T-cell (primary cell): ENCODE data around the gene TLR6. TPM values are rescaled to one million over a fixed set of nuclear protein-coding genes. Genes with fewer than 3 reads are reported as not detected.

Experiments
- ATAC-seq, 4 experiments: fragments of 200-7000 bp in 3 of 4; fragments of 150-1000 bp in 1 of 4; cut with Tn5 transposase; replicated peaks in 1 of 4; 1 replicate in 3 of 4; 2 replicates in 1 of 4; pipeline ENCODE4 v1.10.0; 2021; ENCODE audit warnings: moderate library complexity in 3 of 4, mild to moderate bottlenecking in 2 of 4, moderate number of reproducible peaks in 1 of 4
- CTCF ChIA-PET, 2 donors: fragments of 300-600 bp; sonication (Branson Sonifier 250); formaldehyde crosslinking; loops; one replicate each; lab custom pipeline; 2022; ENCODE audit warnings: antibody characterized with exemption in 2 of 2; lab: Charles Lee
- POLR2A ChIA-PET, 2 donors: fragments of 300-600 bp; sonication (Branson Sonifier 250); formaldehyde crosslinking; loops; one replicate each; lab custom pipeline; 2022; ENCODE audit warnings: antibody characterized with exemption in 2 of 2; lab: Charles Lee
- DNase-seq, 35 experiments: peaks; one replicate each; pipeline versions ENCODE4 v3.0.0 to v3.0.0-alpha.2; 2013 to 2023
- H3K27ac ChIP-seq: one replicate; pipeline ENCODE4 v1.5.1; 2013; ENCODE audit warnings: low read length
- H3K27me3 ChIP-seq, 2 experiments: replicated peaks in 1 of 2; 1 replicate in 1 of 2; 2 replicates in 1 of 2; pipeline versions ENCODE4 v1.6.1 to v1.7.0; 2013; ENCODE audit warnings: low read length in 1 of 2, mixed read lengths in 1 of 2; ENCODE audit not compliant: control insufficient read depth in 2 of 2, insufficient read depth in 2 of 2; ENCODE audit errors: extremely low read depth in 1 of 2
- H3K36me3 ChIP-seq, 2 donors: 1 replicate in 1 of 2; 2 replicates in 1 of 2; pipeline versions ENCODE4 v1.6.1 to v1.7.0; 2013; ENCODE audit warnings: low read length in 1 of 2; ENCODE audit not compliant: control insufficient read depth in 2 of 2, insufficient read depth in 1 of 2; ENCODE audit errors: extremely low read depth in 1 of 2
- H3K4me1 ChIP-seq, 2 experiments: 1 replicate in 1 of 2; 2 replicates in 1 of 2; pipeline versions ENCODE4 v1.6.1 to v1.7.0; 2013; ENCODE audit warnings: low read length in 2 of 2, mixed read lengths in 1 of 2; ENCODE audit not compliant: insufficient read depth in 2 of 2, control insufficient read depth in 1 of 2; ENCODE audit errors: extremely low read depth in 1 of 2
- H3K4me3 ChIP-seq, 2 donors: 1 replicate in 1 of 2; 2 replicates in 1 of 2; pipeline versions ENCODE4 v1.5.1 to v1.7.0; 2013; ENCODE audit warnings: mild to moderate bottlenecking in 2 of 2, low read length in 1 of 2, moderate library complexity in 1 of 2; ENCODE audit not compliant: control insufficient read depth in 1 of 2; ENCODE audit errors: extremely low read depth in 1 of 2
- H3K9me3 ChIP-seq: 2 replicates; pipeline ENCODE4 v1.7.0; 2013
- H3K27ac Mint-ChIP-seq, 2 donors: one replicate each; pipeline ENCODE4 v1.8.0; 2020 to 2021; ENCODE audit warnings: mild to moderate bottlenecking in 2 of 2, mixed read lengths in 2 of 2
- H3K27me3 Mint-ChIP-seq, 2 donors: one replicate each; pipeline ENCODE4 v1.8.0; 2021 to 2022; ENCODE audit warnings: mixed read lengths in 2 of 2
- H3K36me3 Mint-ChIP-seq: one replicate; pipeline ENCODE4 v1.8.0; 2021; ENCODE audit warnings: mixed read lengths
- H3K4me1 Mint-ChIP-seq, 3 donors: one replicate each; pipeline ENCODE4 v1.8.0; 2020 to 2022; ENCODE audit warnings: mixed read lengths in 3 of 3, mild to moderate bottlenecking in 1 of 3
- H3K4me3 Mint-ChIP-seq, 3 donors: one replicate each; pipeline ENCODE4 v1.8.0; 2020 to 2022; ENCODE audit warnings: mild to moderate bottlenecking in 3 of 3, mixed read lengths in 3 of 3, moderate library complexity in 3 of 3
- H3K9me3 Mint-ChIP-seq, 3 donors: one replicate each; pipeline ENCODE4 v1.8.0; 2020 to 2022; ENCODE audit warnings: mixed read lengths in 3 of 3
- WGBS: methylation state at CpG from one replicate; pipeline ENCODE4 v1.1.5; 2013; ENCODE audit warnings: missing lambda C conversion rate; ENCODE audit not compliant: insufficient coverage; 5-methylcytosine and 5-hydroxymethylcytosine counted together
- total RNA-seq, 35 experiments: library from RNA in 6 of 35; stranded (reverse) in 6 of 35; fragments of 120-200 nt in 1 of 35; gene quantifications; one replicate each; pipeline versions ENCODE4 v1.2.1 to v1.2.4 and lab custom pipeline; 2013 to 2026

The TLR6 gene
- total RNA-seq, 5 donors from 2014 or later (not counting 1 experiment from before 2014, with no cell fraction given) = 2.3 to 7.7 (median 3.2) TPM

- no peaks in the 10 kb centered on the region for H3K9me3 Mint-ChIP-seq
- ATAC-seq = peak in 1 of 4 experiments; percentile 12
- Histone ChIP-seq H3K4me3 (no peak overlapping the region), H3K36me3 (no peaks in the 10 kb centered on the region), H3K27me3 (no peaks in the 10 kb centered on the region), H3K9me3 (no peaks in the 10 kb centered on the region), H3K27ac (no peak overlapping the region), H3K4me1 (no peaks in the 10 kb centered on the region)
- H3K27me3 Mint-ChIP-seq = peaks cover 0 to 2% of the 10 kb centered on the region in 2 donors
- ChIA-PET POLR2A (interaction anchor here in 1 of 2 donors (0.7 to 0.8 kb wide), 2 partner anchors 83 to 1410 kb away, joined by 3 read pairs; no protein-coding TSS in a partner anchor), CTCF (interaction anchor here (0.5 to 4.2 kb wide), 28 partner anchors 9 to 567 kb away, joined by 3 to 117 read pairs (median 5); partner anchors contain the start of gene WDR19 (in 1 of the 2))
- no peaks in the 10 kb centered on the region for H3K4me1 Mint-ChIP-seq
- no peaks in the 10 kb centered on the region for H3K36me3 Mint-ChIP-seq
- H3K27ac Mint-ChIP-seq = no peak overlapping the region
- WGBS = no CpG with 5 or more reads among the region's 5 CpGs
- no peak overlapping the region for H3K4me3 Mint-ChIP-seq
- no peak for DNase-seq
Observed at GRCh38 chr4:38902221-38902620, 45.6 kb upstream of the TLR6 start.

GRCh38 chr4:38898245-38898644, 41.6 kb upstream of the TLR6 start:
- no peak overlapping the region for H3K27ac Mint-ChIP-seq
- H3K27ac ChIP-seq = no peak overlapping the region
- H3K4me1 ChIP-seq = no peaks in the 10 kb centered on the region
- no peaks in the 10 kb centered on the region for H3K9me3 ChIP-seq
- no peaks in the 10 kb centered on the region for H3K36me3 ChIP-seq
- DNase-seq (no peak), ATAC-seq (no peak)
- POLR2A ChIA-PET = no interaction called here
- H3K27me3 ChIP-seq = no peaks in the 10 kb centered on the region
- no peaks in the 10 kb centered on the region for H3K36me3 Mint-ChIP-seq
- CTCF ChIA-PET = interaction anchor here in 1 of 2 donors (0.7 kb wide), 1 partner anchor 34 kb away, joined by 3 read pairs; no protein-coding TSS in a partner anchor
- no peaks in the 10 kb centered on the region for H3K4me1 Mint-ChIP-seq
- H3K9me3 Mint-ChIP-seq = no peaks in the 10 kb centered on the region
- no peak overlapping the region for H3K4me3 ChIP-seq
- H3K27me3 Mint-ChIP-seq = peaks cover 0 to 6% of the 10 kb centered on the region in 2 donors
- H3K4me3 Mint-ChIP-seq = no peak overlapping the region
- 80% methylated on average over 6 of the region's 7 CpGs for WGBS

- H3K4me1 Mint-ChIP-seq = no peaks in the 10 kb centered on the region
- no CpG with 5 or more reads among the region's 1 CpG for WGBS
- DNase-seq = no peak
- ChIA-PET POLR2A (interaction anchor here in 1 of 2 donors (0.7 kb wide), 1 partner anchor 553 kb away, joined by 4 read pairs; no protein-coding TSS in a partner anchor), CTCF (interaction anchor here in 1 of 2 donors (0.7 kb wide), 1 partner anchor 16 kb away, joined by 3 read pairs; no protein-coding TSS in a partner anchor)
- H3K36me3 Mint-ChIP-seq = no peaks in the 10 kb centered on the region
- peaks cover 0 to 4% of the 10 kb centered on the region in 2 donors for H3K27me3 Mint-ChIP-seq
- H3K4me1 ChIP-seq = no peaks in the 10 kb centered on the region
- no peak overlapping the region for H3K4me3 ChIP-seq
- H3K9me3 Mint-ChIP-seq = no peaks in the 10 kb centered on the region
- no peak for ATAC-seq
- no peak overlapping the region for H3K27ac ChIP-seq
- H3K27me3 ChIP-seq = no peaks in the 10 kb centered on the region
- no peak overlapping the region for H3K4me3 Mint-ChIP-seq
- H3K9me3 ChIP-seq = no peaks in the 10 kb centered on the region
- H3K27ac Mint-ChIP-seq = no peak overlapping the region
- H3K36me3 ChIP-seq = no peaks in the 10 kb centered on the region
Observed at GRCh38 chr4:38896940-38897339, 40.3 kb upstream of the TLR6 start.

GRCh38 chr4:38894322-38894982, 37.8 kb upstream of the TLR6 start:
- Mint-ChIP-seq H3K4me3 (no peak overlapping the region), H3K36me3 (no peaks in the 10 kb centered on the region), H3K4me1 (peaks cover 2 to 6% (median 3%) of the 10 kb centered on the region in 3 donors), H3K9me3 (no peaks in the 10 kb centered on the region), H3K27ac (no peak overlapping the region), H3K27me3 (peaks cover 0 to 4% of the 10 kb centered on the region in 2 donors)
- DNase-seq (no peak), ATAC-seq (no peak)
- Histone ChIP-seq H3K27ac (no peak overlapping the region), H3K36me3 (no peaks in the 10 kb centered on the region), H3K9me3 (no peaks in the 10 kb centered on the region), H3K4me1 (no peaks in the 10 kb centered on the region), H3K27me3 (no peaks in the 10 kb centered on the region), H3K4me3 (no peak overlapping the region)
- CTCF ChIA-PET = interaction anchor here in 1 of 2 donors (0.6 kb wide), 1 partner anchor 575 kb away, joined by 5 read pairs; no protein-coding TSS in a partner anchor
- 93% methylated on average over 2 of the region's 7 CpGs for WGBS
- POLR2A ChIA-PET = no interaction called here

GRCh38 chr4:38891051-38891983, 34.7 kb upstream of the TLR6 start:
- WGBS = 90% methylated on average over 3 of the region's 10 CpGs
- Mint-ChIP-seq H3K27me3 (peaks cover 0 to 2% of the 10 kb centered on the region in 2 donors), H3K27ac (no peak overlapping the region), H3K4me1 (peaks cover 8 to 13% (median 10%) of the 10 kb centered on the region in 3 donors), H3K36me3 (no peaks in the 10 kb centered on the region), H3K9me3 (no peaks in the 10 kb centered on the region), H3K4me3 (no peak overlapping the region)
- Histone ChIP-seq H3K27ac (no peak overlapping the region), H3K9me3 (no peaks in the 10 kb centered on the region), H3K4me1 (no peaks in the 10 kb centered on the region), H3K27me3 (no peaks in the 10 kb centered on the region), H3K36me3 (no peaks in the 10 kb centered on the region), H3K4me3 (no peak overlapping the region)
- ChIA-PET POLR2A (interaction anchor here in 1 of 2 donors (0.6 kb wide), 1 partner anchor 15 kb away, joined by 3 read pairs; no protein-coding TSS in a partner anchor), CTCF (interaction anchor here in 1 of 2 donors (0.6 kb wide), 1 partner anchor 46 kb away, joined by 3 read pairs; no protein-coding TSS in a partner anchor)
- no peak for ATAC-seq
- DNase-seq = no peak

- Mint-ChIP-seq H3K9me3 (no peaks in the 10 kb centered on the region), H3K4me1 (peaks cover 8 to 13% (median 10%) of the 10 kb centered on the region in 3 donors), H3K4me3 (peak overlapping the region in 1 of 3 donors; percentile 37), H3K27me3 (no peaks in the 10 kb centered on the region), H3K27ac (no peak overlapping the region), H3K36me3 (no peaks in the 10 kb centered on the region)
- peak in 2 of 4 experiments; percentile 36 to 44 for ATAC-seq
- Histone ChIP-seq H3K36me3 (no peaks in the 10 kb centered on the region), H3K4me3 (no peak overlapping the region), H3K9me3 (no peaks in the 10 kb centered on the region), H3K4me1 (no peaks in the 10 kb centered on the region), H3K27ac (no peak overlapping the region), H3K27me3 (no peaks in the 10 kb centered on the region)
- no CpG with 5 or more reads among the region's 1 CpG for WGBS
- POLR2A ChIA-PET = interaction anchor here in 1 of 2 donors (0.7 kb wide), 1 partner anchor 13 kb away, joined by 3 read pairs; no protein-coding TSS in a partner anchor
- DNase-seq = peak in 1 of 35 experiments; percentile 12
- CTCF ChIA-PET = interaction anchor here (0.5 to 3.0 kb wide), 5 partner anchors 12 to 297 kb away, joined by 3 to 15 read pairs (median 5); partner anchors contain the start of gene TLR10 (in 1 of the 2)
Observed at GRCh38 chr4:38889143-38889542, 32.5 kb upstream of the TLR6 start.
